Liver (tissue), 9 donors: Measurements from ENCODE around the gene PDLIM3. TPM values are rescaled to one million over a fixed set of nuclear protein-coding genes. Genes with fewer than 3 reads are reported as not detected.

ENCODE experiments used
- DNase-seq: peaks from one replicate; pipeline ENCODE4 v3.0.0-alpha.2; 2017; ENCODE audit warnings: low spot score
- H3K27ac ChIP-seq, 2 donors: one replicate each; pipeline ENCODE4 v1.7.0; 2013; ENCODE audit warnings: inconsistent platforms in 2 of 2, low read length in 2 of 2, control low read depth in 1 of 2, low read depth in 1 of 2, mild to moderate bottlenecking in 1 of 2
- H3K27me3 ChIP-seq, 4 donors: one replicate each; pipeline versions ENCODE4 v1.6.1 to v1.7.0; 2013; ENCODE audit warnings: low read length in 3 of 4, inconsistent platforms in 1 of 4, mild to moderate bottlenecking in 1 of 4, moderate library complexity in 1 of 4; ENCODE audit not compliant: control insufficient read depth in 4 of 4, insufficient read depth in 4 of 4
- H3K36me3 ChIP-seq, 4 donors: one replicate each; pipeline versions ENCODE4 v1.6.1 to v1.7.0; 2013; ENCODE audit warnings: low read length in 3 of 4, mild to moderate bottlenecking in 3 of 4, low read depth in 1 of 4, moderate library complexity in 1 of 4; ENCODE audit not compliant: control insufficient read depth in 4 of 4, insufficient read depth in 3 of 4
- H3K4me1 ChIP-seq, 4 donors: one replicate each; pipeline versions ENCODE4 v1.6.1 to v1.7.0; 2013; ENCODE audit warnings: low read length in 3 of 4, mild to moderate bottlenecking in 3 of 4, moderate library complexity in 1 of 4; ENCODE audit not compliant: control insufficient read depth in 4 of 4, insufficient read depth in 4 of 4
- H3K4me3 ChIP-seq, 3 donors: one replicate each; pipeline versions ENCODE4 v1.6.1 to v1.7.0; 2013; ENCODE audit warnings: low read length in 3 of 3, control low read depth in 1 of 3, low read depth in 1 of 3, mild to moderate bottlenecking in 1 of 3
- H3K9ac ChIP-seq, 2 donors: one replicate each; pipeline ENCODE4 v1.7.0; 2013; ENCODE audit warnings: low read length in 2 of 2, mild to moderate bottlenecking in 2 of 2, moderate library complexity in 2 of 2, control low read depth in 1 of 2, low read depth in 1 of 2
- H3K9me3 ChIP-seq, 4 donors: one replicate each; pipeline versions ENCODE4 v1.6.1 to v1.7.0; 2013; ENCODE audit warnings: low read length in 3 of 4; ENCODE audit not compliant: control insufficient read depth in 4 of 4
- CTCF ChIP-seq: fragments of 150-350 bp; IDR thresholded peaks from 2 replicates; pipeline ENCODE4 v1.5.1; 2017; ENCODE audit warnings: improper control_type of control experiment, low read depth, low read length; ENCODE audit not compliant: missing input control
- EGR1 ChIP-seq, 2 donors: IDR thresholded peaks; 2 replicates each; pipeline ENCODE4 v1.6.1; 2016 to 2018; ENCODE audit warnings: antibody characterized with exemption in 2 of 2, low read depth in 2 of 2
- FOXA1 ChIP-seq: IDR thresholded peaks from 2 replicates; pipeline ENCODE4 v1.6.1; 2016; ENCODE audit warnings: antibody characterized with exemption
- GABPA ChIP-seq, 2 donors: IDR thresholded peaks in 1 of 2; conservative IDR thresholded peaks in 1 of 2; 2 replicates each; pipeline ENCODE4 v1.6.1; 2016; ENCODE audit warnings: antibody characterized with exemption in 2 of 2, mild to moderate bottlenecking in 1 of 2, moderate library complexity in 1 of 2
- HNF4A ChIP-seq, 2 donors: conservative IDR thresholded peaks; 2 replicates each; pipeline ENCODE4 v1.6.1; 2016; ENCODE audit warnings: antibody characterized with exemption in 2 of 2, mild to moderate bottlenecking in 2 of 2
- HNF4G ChIP-seq: IDR thresholded peaks from 2 replicates; pipeline ENCODE4 v1.6.1; 2016; ENCODE audit warnings: antibody characterized with exemption
- JUND ChIP-seq, 2 donors: IDR thresholded peaks; 2 replicates each; pipeline ENCODE4 v1.6.1; 2016; ENCODE audit warnings: antibody characterized with exemption in 2 of 2
- NR2F2 ChIP-seq: IDR thresholded peaks from 2 replicates; pipeline ENCODE4 v1.6.1; 2016; ENCODE audit warnings: antibody characterized with exemption
- REST ChIP-seq: IDR thresholded peaks from 2 replicates; pipeline ENCODE4 v1.6.1; 2016; ENCODE audit warnings: antibody characterized with exemption, mild to moderate bottlenecking
- RXRA ChIP-seq, 2 donors: IDR thresholded peaks; 2 replicates each; pipeline ENCODE4 v1.6.1; 2017 to 2018; ENCODE audit warnings: antibody characterized with exemption in 2 of 2, mild to moderate bottlenecking in 1 of 2
- TAF1 ChIP-seq: conservative IDR thresholded peaks from 2 replicates; pipeline ENCODE4 v1.6.1; 2016; ENCODE audit warnings: antibody characterized with exemption, mild to moderate bottlenecking
- WGBS: extraction: QIAGEN DNeasy Blood & Tissue Kit; methylation state at CpG from one replicate; pipeline ENCODE4 v1.1.7; 2013; 5-methylcytosine and 5-hydroxymethylcytosine counted together
- polyA plus RNA-seq, 2 donors: library from polyadenylated mRNA; stranded (reverse) in 1 of 2; unstranded in 1 of 2; fragments of 200-250 nt in 1 of 2; fragments of >200 nt in 1 of 2; fragmentation: Nextera tagmentation in 1 of 2; extraction: Ambion mirVana in 1 of 2; gene quantifications; one replicate each; pipeline versions ENCODE4 v1.2.1 to v1.2.3, GENCODE V29; 2013 to 2015
- total RNA-seq, 2 donors: library from RNA; depleted of rRNA; stranded (reverse); fragments of >200 nt; gene quantifications; one replicate each; pipeline ENCODE4 v1.2.3, GENCODE V29; 2014
- TF ChIP-seq, protein P1 (sequence below): IDR thresholded peaks from 2 replicates; pipeline ENCODE4 v1.6.1; 2016; ENCODE audit warnings: antibody characterized with exemption
- TF ChIP-seq, protein P2 (sequence below): IDR thresholded peaks from 2 replicates; pipeline ENCODE4 v1.6.1; 2016; ENCODE audit warnings: antibody characterized with exemption
- donor health status: healthy.
- donor health status: healthy.
- donor health status: healthy.
- donor health status: healthy.
- donor health status: healthy.

Gene PDLIM3
- total and polyA plus RNA-seq, 4 donors = 0.58 to 8.8 (median 3.3) TPM

DNA sequence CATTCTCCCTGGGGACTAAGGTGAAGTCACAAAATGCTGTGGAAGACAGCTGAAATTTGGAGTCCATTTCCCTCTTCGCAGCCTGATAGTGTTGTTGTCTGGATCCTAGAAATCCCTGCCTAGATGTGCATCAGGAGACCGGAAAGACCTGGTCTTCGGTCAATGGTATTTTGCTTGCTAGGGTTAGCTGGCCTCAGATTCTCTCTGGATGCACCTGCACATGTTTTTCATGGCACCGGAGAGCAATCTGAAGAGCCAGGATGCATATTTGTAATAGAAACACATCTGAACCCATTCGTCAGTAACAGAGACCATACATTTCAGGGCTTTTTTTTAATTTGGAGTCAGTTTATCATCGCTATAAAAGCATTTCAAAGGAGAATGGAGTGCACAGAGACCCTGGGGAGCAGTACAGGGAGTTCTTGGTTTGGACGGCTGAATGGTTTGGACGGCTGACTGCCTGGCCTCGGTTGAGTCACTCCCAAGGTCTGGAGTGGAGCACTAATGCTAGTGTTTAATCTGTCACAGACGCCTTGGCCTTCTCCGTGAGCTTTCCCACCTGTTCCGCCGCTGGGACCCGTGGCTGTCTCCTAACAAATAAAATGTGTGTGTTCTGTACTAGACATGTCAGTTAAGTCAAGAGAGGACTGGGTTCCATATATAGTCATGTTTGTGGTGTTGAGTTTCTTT lies 7.5 kb upstream of the PDLIM3 start:
- no peaks in the 10 kb centered on the region for H3K4me1 ChIP-seq
- no peaks in the 10 kb centered on the region for H3K9me3 ChIP-seq
- TF ChIP-seq NR2F2 (no peak), HNF4A (conservative IDR thresholded peaks at IDR 0.05) (no peak), EGR1 (IDR thresholded peaks at IDR 0.05; ENCODE audit: low read depth in 2 of 2) (no peak), FOXA1 (no peak), RXRA (IDR thresholded peaks at IDR 0.05) (no peak), JUND (IDR thresholded peaks at IDR 0.05) (no peak)
- H3K4me3 ChIP-seq = no peak overlapping the region
- no peak overlapping the region for H3K9ac ChIP-seq
- DNase-seq = no peak
- WGBS = 84% methylated on average over 14 of the region's 14 CpGs
- H3K27ac ChIP-seq = no peak overlapping the region
- H3K27me3 ChIP-seq = no peaks in the 10 kb centered on the region
- H3K36me3 ChIP-seq = no peaks in the 10 kb centered on the region

- Histone ChIP-seq H3K36me3 (no peaks in the 10 kb centered on the region), H3K9ac (no peak overlapping the region), H3K27ac (no peak overlapping the region), H3K9me3 (no peaks in the 10 kb centered on the region), H3K27me3 (peaks cover 0 to 2% (median 0%) of the 10 kb centered on the region in 4 donors), H3K4me3 (no peak overlapping the region), H3K4me1 (peaks cover 0 to under 1% (median 0%) of the 10 kb centered on the region in 4 donors)
- TF ChIP-seq TAF1 = no peak
- TF ChIP-seq NR2F2 = no peak
- TF ChIP-seq HNF4G = no peak
- TF ChIP-seq RXRA (IDR thresholded peaks at IDR 0.05) = no peak
- no peak for TF ChIP-seq GABPA (IDR thresholded peaks at IDR 0.05 in 1 of 2, conservative IDR thresholded peaks at IDR 0.05 in 1 of 2)
- no peak for TF ChIP-seq EGR1 (IDR thresholded peaks at IDR 0.05; ENCODE audit: low read depth in 2 of 2)
- TF ChIP-seq, protein P1, sequence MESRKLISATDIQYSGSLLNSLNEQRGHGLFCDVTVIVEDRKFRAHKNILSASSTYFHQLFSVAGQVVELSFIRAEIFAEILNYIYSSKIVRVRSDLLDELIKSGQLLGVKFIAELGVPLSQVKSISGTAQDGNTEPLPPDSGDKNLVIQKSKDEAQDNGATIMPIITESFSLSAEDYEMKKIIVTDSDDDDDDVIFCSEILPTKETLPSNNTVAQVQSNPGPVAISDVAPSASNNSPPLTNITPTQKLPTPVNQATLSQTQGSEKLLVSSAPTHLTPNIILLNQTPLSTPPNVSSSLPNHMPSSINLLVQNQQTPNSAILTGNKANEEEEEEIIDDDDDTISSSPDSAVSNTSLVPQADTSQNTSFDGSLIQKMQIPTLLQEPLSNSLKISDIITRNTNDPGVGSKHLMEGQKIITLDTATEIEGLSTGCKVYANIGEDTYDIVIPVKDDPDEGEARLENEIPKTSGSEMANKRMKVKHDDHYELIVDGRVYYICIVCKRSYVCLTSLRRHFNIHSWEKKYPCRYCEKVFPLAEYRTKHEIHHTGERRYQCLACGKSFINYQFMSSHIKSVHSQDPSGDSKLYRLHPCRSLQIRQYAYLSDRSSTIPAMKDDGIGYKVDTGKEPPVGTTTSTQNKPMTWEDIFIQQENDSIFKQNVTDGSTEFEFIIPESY = no peak
- TF ChIP-seq, protein P2, sequence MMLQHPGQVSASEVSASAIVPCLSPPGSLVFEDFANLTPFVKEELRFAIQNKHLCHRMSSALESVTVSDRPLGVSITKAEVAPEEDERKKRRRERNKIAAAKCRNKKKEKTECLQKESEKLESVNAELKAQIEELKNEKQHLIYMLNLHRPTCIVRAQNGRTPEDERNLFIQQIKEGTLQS = no peak
- no peak for TF ChIP-seq FOXA1
- no peak for TF ChIP-seq CTCF
- no peak for TF ChIP-seq REST
- no peak for DNase-seq
- WGBS = 59% methylated on average over 10 of the region's 10 CpGs
These were observed 6.0 kb upstream of the PDLIM3 start for GRCh38 chr4:185541251-185541727.
